Measurements from ENCODE around the gene ELP5. TPM values are rescaled to one million over a fixed set of nuclear protein-coding genes. Genes with fewer than 3 reads are reported as not detected.

The ELP5 gene
- total RNA-seq, 2 donors from 2014 or later = 10.2 to 16.3 TPM

DNA sequence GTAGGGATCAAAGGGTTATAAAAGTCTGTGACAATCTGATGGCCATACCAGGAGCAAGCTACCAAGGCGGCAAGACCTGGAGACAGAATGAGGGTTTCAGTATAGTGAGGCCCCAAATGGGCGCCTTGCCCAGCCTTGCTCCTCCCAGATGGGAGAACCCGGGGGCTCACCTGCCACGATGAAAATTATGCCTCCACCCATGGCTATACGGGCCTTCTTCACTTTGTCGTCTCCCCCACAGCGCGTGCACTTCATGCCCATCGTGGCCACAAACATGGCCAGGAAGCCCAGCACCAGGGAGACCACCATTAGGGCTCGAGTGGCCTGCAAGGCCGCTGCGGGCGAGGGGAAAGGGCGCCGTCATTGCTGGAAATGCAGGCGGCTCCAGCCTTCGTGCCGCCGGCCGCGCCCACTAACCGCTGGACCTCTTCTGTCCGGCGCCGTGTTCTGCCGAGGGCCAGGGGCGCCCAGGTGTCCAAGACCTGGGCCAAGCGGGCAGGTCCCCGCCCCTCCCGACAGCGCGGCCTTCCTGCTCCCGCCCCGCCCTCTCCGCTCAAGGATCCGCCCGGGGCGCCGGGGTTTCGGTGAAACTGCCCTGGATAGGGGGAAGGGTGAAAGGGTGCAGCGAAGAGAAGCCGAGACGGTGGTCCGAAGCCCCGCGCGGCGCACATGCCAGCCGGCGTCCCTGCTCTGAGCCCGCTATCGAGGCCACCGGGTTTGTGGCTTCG lies 8.8 kb downstream of the ELP5 start:
- intact Hi-C loops (cut with DNase I) = no loop called here
- peaks cover 39% of the 10 kb centered on the region for H3K4me1 ChIP-seq
- peak overlapping the region; percentile 89 to 100 (median 97) for H3K27ac ChIP-seq

DNA sequence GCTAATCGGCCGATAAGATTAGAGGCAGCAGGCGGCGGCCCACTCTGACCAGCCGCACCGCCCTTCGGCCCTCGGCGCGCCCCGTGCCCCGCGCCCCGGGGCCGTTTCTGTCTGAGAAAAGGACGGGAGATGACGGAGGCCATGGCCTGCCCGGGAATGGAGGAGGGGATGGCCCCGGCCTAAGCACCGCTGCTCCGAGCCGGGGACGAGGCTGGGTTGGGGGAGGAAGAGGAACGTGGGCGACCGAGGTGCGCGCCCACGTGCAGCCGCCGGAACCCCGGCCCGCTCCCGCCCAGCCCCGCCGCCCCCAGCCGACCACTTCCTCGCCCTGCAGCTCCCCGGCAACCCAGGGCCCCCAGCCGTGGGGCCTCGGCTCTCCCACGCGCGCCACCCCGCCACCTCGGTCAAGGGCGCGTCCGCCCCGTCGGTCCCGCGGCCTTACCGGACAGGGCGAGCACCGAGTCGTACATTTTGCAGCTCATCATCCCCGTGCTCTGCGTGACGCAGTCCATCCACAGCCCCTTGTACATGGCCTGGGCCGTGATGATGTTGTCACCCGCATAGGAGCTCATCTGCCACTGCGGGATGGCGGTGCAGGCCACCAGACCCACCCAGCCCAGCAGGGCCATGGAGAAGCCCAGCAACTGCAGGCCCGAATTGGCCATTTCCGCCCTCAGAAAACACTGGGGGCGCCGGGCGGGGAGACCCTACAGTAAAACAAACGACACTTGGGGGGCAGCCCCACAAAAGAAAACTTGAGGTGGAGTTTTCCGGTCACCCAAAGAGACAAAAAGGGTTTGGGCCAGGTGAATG lies 9.6 kb downstream of the ELP5 start:
- intact Hi-C loops (cut with DNase I) = no loop called here
- ATAC-seq (peak; percentile 22), DNase-seq (peak; percentile 38 to 49 (median 45))
- no peaks in the 10 kb centered on the region for H3K9me3 ChIP-seq
- 3% methylated on average over 5 to 65 of the region's 71 CpGs for WGBS, 2 donors
- H3K4me3 ChIP-seq = peak overlapping the region; percentile 39 to 99
- H3K27me3 ChIP-seq = no peaks in the 10 kb centered on the region
- peak overlapping the region; percentile 89 to 100 (median 97) for H3K27ac ChIP-seq
- TF ChIP-seq CTCF (IDR thresholded peaks at IDR 0.05) (no peak), POLR2A (IDR thresholded peaks at IDR 0.05) (no peak)
- peaks cover 0 to 1% of the 10 kb centered on the region in 2 donors for H3K36me3 ChIP-seq (replicated peaks in 1 of 2; ENCODE audit: insufficient read depth in 1 of 2, low read depth in 2 of 2)
- peaks cover 39% of the 10 kb centered on the region for H3K4me1 ChIP-seq

More for the DNA sequence above, 8.8 kb downstream of the ELP5 start:
- 1 to 15% methylated on average over 8 to 54 of the region's 54 CpGs for WGBS, 2 donors
- DNase-seq = peak; percentile 86 to 90 (median 88)
- peaks cover 0 to 4% of the 10 kb centered on the region in 2 donors for H3K36me3 ChIP-seq (replicated peaks in 1 of 2; ENCODE audit: insufficient read depth in 1 of 2, low read depth in 2 of 2)
- H3K27me3 ChIP-seq = no peaks in the 10 kb centered on the region
- no peaks in the 10 kb centered on the region for H3K9me3 ChIP-seq
- H3K4me3 ChIP-seq = peak overlapping the region; percentile 39 to 99
- TF ChIP-seq POLR2A (IDR thresholded peaks at IDR 0.05) = peak; percentile 75 to 89 (median 83)
- TF ChIP-seq CTCF (IDR thresholded peaks at IDR 0.05) = no peak
- peak; percentile 64 for ATAC-seq

DNA sequence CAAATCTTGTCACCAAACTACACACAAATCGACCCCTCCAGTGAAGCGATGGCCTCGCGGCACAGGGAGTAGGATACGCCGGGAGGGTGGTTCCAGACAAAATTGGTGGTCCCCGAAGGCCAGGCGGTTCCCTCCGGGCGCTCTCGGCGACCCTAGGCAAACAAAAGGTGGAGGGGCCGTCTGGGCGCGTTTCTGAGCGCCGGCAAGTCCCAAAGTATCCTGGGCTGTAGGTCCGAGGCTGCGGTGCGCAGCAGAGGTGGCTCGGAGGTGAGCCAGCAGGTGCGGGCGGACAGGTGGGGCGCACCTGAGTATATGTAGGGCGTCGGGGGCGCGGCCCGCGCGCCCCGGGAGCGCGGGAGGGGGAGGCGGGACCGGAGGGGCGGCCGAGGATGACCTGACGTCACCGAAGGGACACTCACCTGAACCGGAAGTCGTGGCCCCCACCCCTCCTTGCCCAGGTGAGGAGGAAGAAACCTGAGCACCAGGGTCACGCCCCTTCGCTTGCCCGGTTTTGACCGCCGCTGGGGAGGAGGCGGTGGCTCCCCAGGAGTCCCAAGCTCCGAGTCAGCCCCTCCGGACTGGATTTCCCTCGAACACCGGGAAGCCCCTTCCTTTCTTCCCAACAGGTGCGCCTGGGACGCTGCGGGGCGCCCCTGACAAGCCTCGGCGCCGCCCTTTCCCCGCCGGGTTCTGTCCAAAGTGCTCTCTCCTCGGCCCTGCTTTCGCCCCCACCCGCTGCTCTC lies 10.3 kb downstream of the ELP5 start, which contains the start of gene CLDN7:
TSS of gene CLDN7 (minus strand) at position 287 of the 743 bp plus-strand sequence. CDS start 435 bp downstream, outside the sequence.
- H3K36me3 ChIP-seq (replicated peaks in 1 of 2; ENCODE audit: insufficient read depth in 1 of 2, low read depth in 2 of 2) = peaks cover 0 to under 1% of the 10 kb centered on the region in 2 donors
- DNase-seq (peak; percentile 94 to 97 (median 96)), ATAC-seq (peak; percentile 83)
- peak; percentile 97 to 99 (median 99) for TF ChIP-seq POLR2A (IDR thresholded peaks at IDR 0.05)
- TF ChIP-seq CTCF (IDR thresholded peaks at IDR 0.05) = peak in 5 of 7 experiments; percentile 12 to 51 (median 40)
- H3K27me3 ChIP-seq = no peaks in the 10 kb centered on the region
- H3K4me1 ChIP-seq = peaks cover 39% of the 10 kb centered on the region
- H3K27ac ChIP-seq = peak within 1 kb of the TSS; percentile 89 to 100 (median 97)
- H3K4me3 ChIP-seq = peak within 1 kb of the TSS; percentile 39 to 99
- WGBS, 2 donors = 3 to 5% methylated on average over 22 to 63 of the region's 64 CpGs
- intact Hi-C loops (cut with DNase I) = no loop called here
- H3K9me3 ChIP-seq = no peaks in the 10 kb centered on the region

GRCh38 chr17:7262935-7263800 lies 11.2 kb downstream of the ELP5 start:
- no peaks in the 10 kb centered on the region for H3K9me3 ChIP-seq
- no peak for TF ChIP-seq CTCF (IDR thresholded peaks at IDR 0.05)
- no peak for TF ChIP-seq POLR2A (IDR thresholded peaks at IDR 0.05)
- ATAC-seq (peak; percentile 3), DNase-seq (peak; percentile 68 to 78 (median 70))
- intact Hi-C loops (cut with DNase I) = no loop called here
- no peaks in the 10 kb centered on the region for H3K27me3 ChIP-seq
- H3K4me3 ChIP-seq = peak overlapping the region; percentile 39 to 44
- H3K27ac ChIP-seq = peak overlapping the region; percentile 89 to 100 (median 97)
- H3K36me3 ChIP-seq (replicated peaks in 1 of 2; ENCODE audit: insufficient read depth in 1 of 2, low read depth in 2 of 2) = no peaks in the 10 kb centered on the region
- H3K4me1 ChIP-seq = peaks cover 39% of the 10 kb centered on the region
- 8 to 10% methylated on average over 26 of the region's 26 CpGs for WGBS, 2 donors

All from body of pancreas (tissue), 4 donors.